Measurements from ENCODE around the gene ETV6.

ETV6 gene

GRCh38 chr12:11782914-11783420 lies 133.5 kb downstream of the ETV6 start:
- no peak for DNase-seq
- no peak for TF ChIP-seq POLR2A (IDR thresholded peaks at IDR 0.05; ENCODE audit: low read length)
- no peak for TF ChIP-seq GATA1 (IDR thresholded peaks at IDR 0.05; ENCODE audit: low read depth, low read length)

GRCh38 chr12:11785712-11786111 lies 136.2 kb downstream of the ETV6 start:
- TF ChIP-seq POLR2A (IDR thresholded peaks at IDR 0.05; ENCODE audit: low read length), result no peak
- no peak for TF ChIP-seq GATA1 (IDR thresholded peaks at IDR 0.05; ENCODE audit: low read depth, low read length)
- DNase-seq, result no peak

DNA sequence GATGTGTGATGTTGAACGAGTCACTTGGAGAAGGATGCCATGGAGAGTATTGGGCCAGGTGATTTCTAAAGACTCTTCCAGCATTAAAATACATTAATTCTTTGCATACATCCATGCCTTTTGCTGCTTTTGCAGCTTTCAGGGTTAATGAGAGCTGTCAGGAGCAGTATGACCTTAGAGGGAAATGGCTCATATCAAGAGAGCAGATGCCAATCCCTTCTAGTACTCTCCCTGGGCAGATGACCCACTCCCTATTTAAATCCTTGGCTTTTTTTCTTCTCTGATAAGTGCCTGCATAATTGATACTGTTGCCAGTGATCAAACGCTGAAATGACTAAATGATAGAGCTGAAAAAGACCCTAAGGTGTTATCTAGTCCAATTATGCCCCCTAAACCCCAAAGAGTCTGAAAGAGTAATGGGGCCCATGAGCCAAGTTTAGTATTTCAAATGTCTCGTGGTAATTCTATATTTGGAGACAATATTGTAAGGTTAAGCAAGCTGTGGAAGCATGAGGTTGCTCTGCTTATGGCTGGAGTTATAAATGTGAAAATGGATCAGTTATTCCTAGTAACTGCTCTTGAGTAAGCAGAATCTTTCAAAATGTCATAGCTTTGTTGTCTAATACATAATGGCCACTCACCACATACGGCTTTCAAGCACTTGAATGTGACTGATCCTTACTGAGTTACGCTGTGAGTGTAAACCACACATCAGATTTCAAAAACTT lies 137.3 kb downstream of the ETV6 start:
- TF ChIP-seq GATA1 (IDR thresholded peaks at IDR 0.05; ENCODE audit: low read depth, low read length) (no peak), POLR2A (IDR thresholded peaks at IDR 0.05; ENCODE audit: low read length) (no peak)
- DNase-seq, result no peak

DNA sequence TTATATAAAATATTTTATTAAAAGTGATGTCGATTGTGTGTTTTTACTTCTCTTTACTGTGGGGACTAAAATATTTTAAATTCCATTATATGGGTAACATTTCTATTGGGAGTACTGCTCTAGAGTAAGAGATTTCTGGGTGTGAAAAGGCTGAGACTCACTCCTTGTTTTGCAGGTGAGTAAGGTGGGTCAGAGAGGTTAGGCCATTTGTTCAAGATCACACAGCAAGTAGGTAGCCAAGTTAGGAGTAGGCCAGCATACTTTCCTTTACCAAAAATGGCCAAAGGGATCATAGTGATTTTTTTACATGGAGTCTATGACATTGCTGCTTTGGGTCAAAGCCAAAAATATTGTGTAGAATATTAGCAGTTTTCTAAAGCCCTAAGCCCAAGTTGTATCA lies 138.0 kb downstream of the ETV6 start:
- DNase-seq, result no peak
- no peak for TF ChIP-seq GATA1 (IDR thresholded peaks at IDR 0.05; ENCODE audit: low read depth, low read length)
- TF ChIP-seq POLR2A (IDR thresholded peaks at IDR 0.05; ENCODE audit: low read length), result no peak

- TF ChIP-seq POLR2A (IDR thresholded peaks at IDR 0.05; ENCODE audit: low read length) (no peak), GATA1 (IDR thresholded peaks at IDR 0.05; ENCODE audit: low read depth, low read length) (no peak)
- no peak for DNase-seq
Observed at GRCh38 chr12:11787933-11788849, 138.7 kb downstream of the ETV6 start.

- no peak for DNase-seq
- no peak for TF ChIP-seq POLR2A (IDR thresholded peaks at IDR 0.05; ENCODE audit: low read length)
- TF ChIP-seq GATA1 (IDR thresholded peaks at IDR 0.05; ENCODE audit: low read depth, low read length), result no peak
Observed at GRCh38 chr12:11793921-11794710, 144.6 kb downstream of the ETV6 start.

GRCh38 chr12:11794751-11795150 lies 145.3 kb downstream of the ETV6 start:
- DNase-seq, result no peak
- TF ChIP-seq GATA1 (IDR thresholded peaks at IDR 0.05; ENCODE audit: low read depth, low read length) (no peak), POLR2A (IDR thresholded peaks at IDR 0.05; ENCODE audit: low read length) (no peak)

DNA sequence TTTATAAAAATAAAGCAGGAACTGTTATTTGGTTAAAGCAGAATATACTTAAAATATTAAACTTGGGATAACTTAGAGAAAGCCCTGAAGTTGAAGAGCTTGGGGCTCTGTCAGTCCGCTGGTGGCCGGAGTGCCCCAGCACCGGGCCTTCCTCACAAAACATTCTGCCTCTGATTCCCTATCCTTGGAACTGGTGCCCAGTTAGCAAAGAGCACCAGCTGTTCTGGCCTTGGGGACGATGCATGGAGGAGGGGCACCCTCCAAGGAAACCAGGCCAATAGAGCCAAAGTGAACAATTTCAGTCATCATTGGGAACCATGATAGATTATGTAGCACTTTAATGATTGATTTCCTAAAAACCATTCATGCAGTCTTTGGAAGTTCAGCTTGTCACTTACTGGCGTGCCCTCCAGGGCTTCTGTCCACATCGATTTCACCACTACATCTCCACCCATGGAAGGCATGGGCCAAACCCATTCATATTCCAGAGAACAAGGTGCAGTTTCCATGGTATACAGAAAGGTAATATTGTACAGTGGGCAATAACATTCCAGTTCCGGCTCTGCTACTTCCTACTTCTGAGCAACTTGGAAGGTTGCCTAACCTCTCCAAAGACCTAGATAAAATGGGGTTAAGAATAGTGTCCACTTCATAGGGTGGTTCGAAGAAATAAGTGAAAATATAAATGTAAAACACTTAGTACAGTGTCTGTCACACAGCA lies 145.9 kb downstream of the ETV6 start:
- no peak for DNase-seq
- no peak for TF ChIP-seq GATA1 (IDR thresholded peaks at IDR 0.05; ENCODE audit: low read depth, low read length)
- TF ChIP-seq POLR2A (IDR thresholded peaks at IDR 0.05; ENCODE audit: low read length), result no peak

- DNase-seq, result no peak
- TF ChIP-seq GATA1 (IDR thresholded peaks at IDR 0.05; ENCODE audit: low read depth, low read length), result no peak
- TF ChIP-seq POLR2A (IDR thresholded peaks at IDR 0.05; ENCODE audit: low read length), result no peak
Observed at GRCh38 chr12:11795913-11796459, 146.5 kb downstream of the ETV6 start.

DNA sequence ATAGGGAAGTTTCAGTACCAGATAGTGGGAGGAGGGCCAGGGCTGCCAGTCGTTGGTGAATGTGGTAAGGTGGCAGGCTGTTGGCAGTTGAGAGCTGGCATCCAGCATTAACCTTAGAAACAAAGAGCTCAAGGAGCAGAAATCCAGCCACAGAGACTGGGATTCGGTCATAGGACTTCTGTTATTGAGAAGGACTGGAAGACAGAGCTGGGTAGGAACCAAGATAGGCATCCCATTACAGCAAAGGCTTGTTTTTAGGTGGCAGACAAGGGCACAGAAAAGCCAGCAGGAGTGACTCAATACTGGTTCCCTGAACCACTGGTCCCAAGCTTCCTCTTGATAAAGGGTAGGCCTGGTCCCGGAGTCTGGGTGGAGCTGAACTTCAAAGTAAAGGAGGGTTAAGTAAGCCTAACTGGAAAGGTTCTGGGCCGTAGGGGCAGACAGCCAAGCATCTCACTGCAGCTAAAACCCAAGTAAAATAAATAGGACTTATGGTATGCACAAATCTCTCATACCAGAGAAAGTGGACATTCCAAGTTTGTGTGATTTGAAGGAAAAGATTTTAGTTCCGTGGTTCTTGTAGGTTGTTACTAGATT lies 147.9 kb downstream of the ETV6 start:
- DNase-seq, result no peak
- no peak for TF ChIP-seq GATA1 (IDR thresholded peaks at IDR 0.05; ENCODE audit: low read depth, low read length)
- TF ChIP-seq POLR2A (IDR thresholded peaks at IDR 0.05; ENCODE audit: low read length), result no peak

GRCh38 chr12:11798006-11798708 lies 148.7 kb downstream of the ETV6 start:
- TF ChIP-seq POLR2A (IDR thresholded peaks at IDR 0.05; ENCODE audit: low read length), result no peak
- TF ChIP-seq GATA1 (IDR thresholded peaks at IDR 0.05; ENCODE audit: low read depth, low read length), result no peak
- DNase-seq, result no peak

Data from erythroblast (primary cell).